Astrocyte of the spinal cord (primary cell): ENCODE results near the gene SPACA6.

Experiments
- DNase-seq: peaks from one replicate; pipeline ENCODE4 v3.0.0; 2011; ENCODE audit warnings: low read depth, low spot score
- H3K4me3 ChIP-seq: 2 replicates; pipeline ENCODE4 v1.5.1; 2011; ENCODE audit warnings: low read depth, mild to moderate bottlenecking, low read length, moderate library complexity
- in situ Hi-C: cut with HindIII; loops from 2 replicates; pipeline ENCODE4 v1.10.0; 2017; ENCODE audit warnings: low sequenced_read_pairs
- TF ChIP-seq, protein P1 (sequence below): IDR thresholded peaks from 2 replicates; pipeline ENCODE4 v1.5.1; 2012; ENCODE audit warnings: low read depth, mild to moderate bottlenecking, low read length, inconsistent platforms

SPACA6 gene

DNA sequence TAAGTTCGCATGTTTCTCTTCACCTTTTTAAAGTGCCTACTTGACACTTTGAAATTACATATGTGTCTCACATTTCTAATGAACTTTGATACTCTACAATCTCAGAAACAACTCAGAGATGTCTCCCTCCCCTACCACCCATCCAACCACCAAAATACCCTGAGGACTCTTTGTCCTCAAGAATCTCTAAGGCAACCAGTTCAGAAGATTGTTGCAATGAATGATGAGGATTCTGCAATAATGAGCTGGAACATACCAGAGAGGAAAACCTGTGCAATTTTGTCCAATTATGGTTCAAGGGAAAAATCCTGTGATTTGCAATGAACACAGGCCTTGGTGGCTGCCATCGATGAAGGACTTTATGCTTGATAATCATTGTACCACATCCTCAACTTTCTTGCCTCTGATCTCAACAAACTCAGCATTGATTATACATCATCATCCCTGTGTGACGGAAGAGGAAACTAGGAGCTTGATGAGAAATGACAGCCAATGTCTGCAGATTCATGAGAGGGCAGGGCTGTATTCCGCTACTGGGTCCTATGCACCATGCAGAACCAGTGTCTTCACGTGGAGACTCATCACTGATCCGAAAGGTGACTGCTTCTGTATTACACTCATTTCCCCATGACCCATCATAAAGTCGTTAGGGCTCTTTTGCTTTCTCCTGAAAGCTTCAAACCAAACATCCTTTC, 57.4 kb downstream of the SPACA6 start:
- TF ChIP-seq, protein P1, sequence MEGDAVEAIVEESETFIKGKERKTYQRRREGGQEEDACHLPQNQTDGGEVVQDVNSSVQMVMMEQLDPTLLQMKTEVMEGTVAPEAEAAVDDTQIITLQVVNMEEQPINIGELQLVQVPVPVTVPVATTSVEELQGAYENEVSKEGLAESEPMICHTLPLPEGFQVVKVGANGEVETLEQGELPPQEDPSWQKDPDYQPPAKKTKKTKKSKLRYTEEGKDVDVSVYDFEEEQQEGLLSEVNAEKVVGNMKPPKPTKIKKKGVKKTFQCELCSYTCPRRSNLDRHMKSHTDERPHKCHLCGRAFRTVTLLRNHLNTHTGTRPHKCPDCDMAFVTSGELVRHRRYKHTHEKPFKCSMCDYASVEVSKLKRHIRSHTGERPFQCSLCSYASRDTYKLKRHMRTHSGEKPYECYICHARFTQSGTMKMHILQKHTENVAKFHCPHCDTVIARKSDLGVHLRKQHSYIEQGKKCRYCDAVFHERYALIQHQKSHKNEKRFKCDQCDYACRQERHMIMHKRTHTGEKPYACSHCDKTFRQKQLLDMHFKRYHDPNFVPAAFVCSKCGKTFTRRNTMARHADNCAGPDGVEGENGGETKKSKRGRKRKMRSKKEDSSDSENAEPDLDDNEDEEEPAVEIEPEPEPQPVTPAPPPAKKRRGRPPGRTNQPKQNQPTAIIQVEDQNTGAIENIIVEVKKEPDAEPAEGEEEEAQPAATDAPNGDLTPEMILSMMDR, result no peak
- in situ Hi-C loops, result no loop called here
- H3K4me3 ChIP-seq, result no peak overlapping the region
- DNase-seq, result no peak

GRCh38 chr19:51751655-51752054, 58.5 kb downstream of the SPACA6 start, which contains the start of gene FPR1:
Gene FPR1, minus strand, starts transcription at chr19:51751878. Its CDS starts 4,884 bp downstream, at chr19:51746994.
- in situ Hi-C loops, result no loop called here
- peak; percentile 18 for DNase-seq
- no peak within 1 kb of the TSS for H3K4me3 ChIP-seq
- TF ChIP-seq, protein P1, result no peak

DNA sequence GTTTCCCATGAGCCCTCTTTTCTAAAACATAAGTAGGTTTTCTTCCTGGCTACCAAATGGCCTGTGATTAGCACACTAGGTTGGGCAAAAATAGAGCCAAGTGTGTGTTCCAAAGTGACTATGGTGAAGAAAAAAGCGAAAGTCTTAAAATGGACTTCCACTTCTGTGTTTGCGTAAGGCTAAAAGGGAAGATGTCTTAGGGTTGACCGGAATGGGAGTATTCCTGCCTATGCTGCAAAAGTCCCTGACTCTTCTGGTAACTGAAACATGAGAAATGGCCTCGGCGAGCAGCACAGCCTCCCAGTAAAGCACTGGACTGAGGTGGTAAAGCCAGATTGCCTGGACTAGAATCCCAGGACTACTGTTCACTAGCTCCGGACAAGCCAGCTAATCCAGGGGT, 61.0 kb downstream of the SPACA6 start:
- in situ Hi-C loops, result no loop called here
- H3K4me3 ChIP-seq, result no peak overlapping the region
- DNase-seq, result no peak
- TF ChIP-seq, protein P1, result no peak

GRCh38 chr19:51754770-51755169, 61.6 kb downstream of the SPACA6 start:
- no peak for DNase-seq
- in situ Hi-C loops, result no loop called here
- H3K4me3 ChIP-seq, result no peak overlapping the region
- TF ChIP-seq, protein P1, result no peak
